GM18870 (cell line): ENCODE data around the gene PCDH19.
"Not testable (repeated sequence)": the region's sequence is repeated elsewhere in the genome, so short reads cannot be mapped to it uniquely, and the experiment has no call there.

Experiments
- ATAC-seq: cut with Tn5 transposase; IDR thresholded peaks from one replicate; pipeline ENCODE4 v1.9.1; 2021; ENCODE audit warnings: moderate library complexity; ENCODE audit not compliant: unreplicated experiment

PCDH19 gene, protein sequence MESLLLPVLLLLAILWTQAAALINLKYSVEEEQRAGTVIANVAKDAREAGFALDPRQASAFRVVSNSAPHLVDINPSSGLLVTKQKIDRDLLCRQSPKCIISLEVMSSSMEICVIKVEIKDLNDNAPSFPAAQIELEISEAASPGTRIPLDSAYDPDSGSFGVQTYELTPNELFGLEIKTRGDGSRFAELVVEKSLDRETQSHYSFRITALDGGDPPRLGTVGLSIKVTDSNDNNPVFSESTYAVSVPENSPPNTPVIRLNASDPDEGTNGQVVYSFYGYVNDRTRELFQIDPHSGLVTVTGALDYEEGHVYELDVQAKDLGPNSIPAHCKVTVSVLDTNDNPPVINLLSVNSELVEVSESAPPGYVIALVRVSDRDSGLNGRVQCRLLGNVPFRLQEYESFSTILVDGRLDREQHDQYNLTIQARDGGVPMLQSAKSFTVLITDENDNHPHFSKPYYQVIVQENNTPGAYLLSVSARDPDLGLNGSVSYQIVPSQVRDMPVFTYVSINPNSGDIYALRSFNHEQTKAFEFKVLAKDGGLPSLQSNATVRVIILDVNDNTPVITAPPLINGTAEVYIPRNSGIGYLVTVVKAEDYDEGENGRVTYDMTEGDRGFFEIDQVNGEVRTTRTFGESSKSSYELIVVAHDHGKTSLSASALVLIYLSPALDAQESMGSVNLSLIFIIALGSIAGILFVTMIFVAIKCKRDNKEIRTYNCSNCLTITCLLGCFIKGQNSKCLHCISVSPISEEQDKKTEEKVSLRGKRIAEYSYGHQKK (N-terminal part only)

DNA sequence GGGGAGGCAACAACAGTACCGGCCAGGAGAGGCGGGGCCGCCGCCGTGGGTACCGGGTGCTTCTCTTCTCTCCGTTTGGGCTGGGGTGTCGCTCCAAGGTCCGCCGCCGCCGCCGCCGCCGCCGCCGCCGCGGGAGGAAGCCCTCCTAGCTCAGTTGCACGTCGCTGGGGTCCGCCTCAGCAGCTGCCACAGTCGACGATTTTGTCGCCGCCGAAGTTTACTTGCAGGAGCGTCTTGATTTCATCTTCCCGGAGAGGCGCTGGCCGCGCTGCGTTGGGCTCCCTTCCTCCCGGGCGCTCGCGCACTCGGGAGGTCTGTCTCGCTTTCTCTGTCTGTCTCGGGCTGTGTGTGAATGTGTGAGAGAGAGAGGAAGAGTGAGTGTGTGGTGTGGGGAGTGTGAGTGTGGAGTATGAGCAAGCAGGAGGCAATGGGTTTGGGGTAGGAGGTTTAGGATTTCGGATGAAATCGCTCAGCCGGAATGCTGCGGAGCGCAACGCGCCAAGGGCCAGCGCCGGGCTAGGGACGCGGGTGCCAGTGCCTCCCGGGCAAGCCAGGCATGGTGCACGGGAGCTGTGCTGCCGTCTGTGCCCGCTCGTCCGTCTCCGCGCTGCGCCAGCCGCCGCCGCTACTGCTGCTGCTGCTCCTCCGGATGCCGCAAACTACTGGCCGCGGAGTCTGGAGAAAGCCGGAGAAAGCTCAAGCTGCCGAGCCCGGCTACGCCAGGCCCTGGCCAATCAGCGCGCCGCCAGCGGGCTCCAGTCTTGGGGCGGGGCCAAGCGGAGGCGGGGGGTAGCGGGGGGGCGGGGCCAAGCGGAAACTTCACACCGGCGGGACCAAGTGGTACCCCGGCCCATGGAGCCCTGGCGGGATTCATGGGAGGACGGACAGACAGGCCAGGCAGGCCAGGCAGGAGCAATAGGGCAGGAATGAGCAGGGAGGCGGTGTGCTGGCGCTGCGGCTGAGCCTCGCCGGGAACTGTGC, at the start of gene PCDH19:
PCDH19 (minus strand) TSS at position 664 of the 981 bp plus-strand sequence. CDS start 1,676 bp downstream, outside the sequence.
- no peak for ATAC-seq

GRCh38 chrX:100449696-100450608, 39.9 kb upstream of the PCDH19 start:
- no peak for ATAC-seq

GRCh38 chrX:100447655-100448397, 37.8 kb upstream of the PCDH19 start:
- no peak for ATAC-seq

- ATAC-seq: no peak
These were observed 35.5 kb upstream of the PCDH19 start for GRCh38 chrX:100445593-100445992.

DNA sequence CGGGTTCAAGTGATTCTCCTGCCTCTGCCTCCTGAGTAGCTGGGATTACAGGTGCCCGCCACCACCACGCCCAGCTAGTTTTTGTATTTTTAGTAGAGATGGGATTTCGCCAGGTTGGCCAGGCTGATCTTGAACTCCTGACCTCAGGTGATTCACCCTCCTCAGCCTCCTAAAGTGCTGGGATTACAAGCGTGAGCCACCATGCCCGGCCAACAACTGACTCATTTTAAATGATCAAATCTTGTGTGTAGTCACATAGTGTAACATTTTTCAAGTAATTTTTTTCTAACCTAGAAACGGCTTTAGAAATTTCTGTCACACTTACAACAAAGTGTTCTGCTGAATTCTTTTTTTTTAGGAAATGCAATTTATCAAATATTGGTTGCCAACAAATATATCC, 31.2 kb upstream of the PCDH19 start:
- ATAC-seq: not testable (repeated sequence)

DNA sequence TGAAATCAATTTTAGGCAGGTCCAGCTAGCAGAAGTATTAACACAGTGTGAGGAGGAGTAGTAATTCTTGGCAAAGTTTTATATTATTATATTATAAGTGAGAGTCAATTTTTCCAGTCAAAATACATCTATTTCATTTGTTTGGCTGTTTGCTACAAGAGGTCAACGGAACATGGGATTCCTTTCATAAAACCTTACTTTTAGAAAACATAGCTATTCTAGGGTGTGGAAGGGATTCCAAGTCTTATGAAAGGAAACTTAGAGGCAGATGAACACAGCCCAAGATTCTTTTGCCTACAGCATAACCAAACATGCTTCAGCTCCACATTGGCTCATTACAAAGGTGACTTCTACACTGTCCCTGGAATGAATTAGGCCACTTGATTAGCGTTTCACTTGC, 29.9 kb upstream of the PCDH19 start:
- no peak for ATAC-seq

GRCh38 chrX:100435726-100436125, 25.7 kb upstream of the PCDH19 start:
- no peak for ATAC-seq

DNA sequence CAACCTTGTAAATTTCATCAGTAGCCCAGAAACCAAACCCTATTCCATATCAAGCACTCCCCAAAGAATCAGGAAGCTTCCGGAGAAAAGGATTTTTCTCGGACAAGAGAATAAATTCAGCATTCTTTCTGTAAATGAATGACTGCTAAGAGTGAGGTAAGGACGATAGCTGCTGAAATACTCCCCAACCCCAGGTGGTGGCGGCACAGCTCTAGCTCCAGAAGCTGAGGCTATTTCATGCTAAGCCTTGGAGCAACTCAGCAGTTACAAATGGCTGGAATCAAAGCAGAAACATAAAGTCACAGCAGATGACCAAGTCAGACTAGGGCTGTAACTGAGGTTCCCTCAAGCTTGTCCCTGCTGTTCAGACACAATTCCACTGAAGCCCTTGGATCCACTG, 13.9 kb upstream of the PCDH19 start:
- no peak for ATAC-seq

GRCh38 chrX:100418556-100418955, 8.5 kb upstream of the PCDH19 start:
- no peak for ATAC-seq

DNA sequence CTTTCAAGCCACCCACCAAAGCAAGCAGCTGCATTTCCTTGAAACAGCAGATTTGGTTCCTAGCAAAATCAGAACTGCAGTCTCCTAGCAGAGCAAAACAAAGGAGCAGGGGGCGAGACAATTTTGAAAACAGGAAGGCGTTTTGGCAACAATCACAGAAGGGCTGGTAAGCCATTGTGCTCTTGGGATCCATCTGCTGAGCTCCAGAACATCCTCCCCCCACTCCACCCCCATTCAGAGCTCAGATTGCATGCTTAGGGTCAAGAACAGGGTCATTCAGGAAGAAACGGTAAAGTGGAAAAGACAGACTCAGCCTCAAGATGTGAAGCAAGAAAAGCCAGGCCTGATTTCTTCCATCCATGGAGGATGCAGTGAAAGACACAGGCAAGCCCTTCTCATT, 7.6 kb upstream of the PCDH19 start:
- no peak for ATAC-seq

DNA sequence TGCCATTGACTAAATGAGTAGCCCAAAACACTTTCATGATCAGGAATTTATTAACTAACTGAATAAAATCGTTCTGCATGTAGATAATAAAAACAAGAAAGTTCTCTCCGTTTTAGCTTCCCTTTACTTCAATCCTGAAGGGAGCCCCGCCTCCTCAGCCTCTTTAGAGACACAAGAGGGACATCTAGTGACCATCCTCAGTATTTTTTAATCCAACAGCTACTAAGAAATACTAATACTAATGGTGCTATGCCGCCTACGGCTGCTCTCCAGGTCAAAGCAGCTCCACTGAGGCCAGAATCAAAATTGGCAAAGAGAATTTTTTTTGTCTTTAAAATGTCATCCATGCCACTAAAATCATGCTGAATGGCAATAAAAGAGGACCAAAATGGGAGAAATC, 3.2 kb upstream of the PCDH19 start:
- peak; percentile 83 for ATAC-seq

DNA sequence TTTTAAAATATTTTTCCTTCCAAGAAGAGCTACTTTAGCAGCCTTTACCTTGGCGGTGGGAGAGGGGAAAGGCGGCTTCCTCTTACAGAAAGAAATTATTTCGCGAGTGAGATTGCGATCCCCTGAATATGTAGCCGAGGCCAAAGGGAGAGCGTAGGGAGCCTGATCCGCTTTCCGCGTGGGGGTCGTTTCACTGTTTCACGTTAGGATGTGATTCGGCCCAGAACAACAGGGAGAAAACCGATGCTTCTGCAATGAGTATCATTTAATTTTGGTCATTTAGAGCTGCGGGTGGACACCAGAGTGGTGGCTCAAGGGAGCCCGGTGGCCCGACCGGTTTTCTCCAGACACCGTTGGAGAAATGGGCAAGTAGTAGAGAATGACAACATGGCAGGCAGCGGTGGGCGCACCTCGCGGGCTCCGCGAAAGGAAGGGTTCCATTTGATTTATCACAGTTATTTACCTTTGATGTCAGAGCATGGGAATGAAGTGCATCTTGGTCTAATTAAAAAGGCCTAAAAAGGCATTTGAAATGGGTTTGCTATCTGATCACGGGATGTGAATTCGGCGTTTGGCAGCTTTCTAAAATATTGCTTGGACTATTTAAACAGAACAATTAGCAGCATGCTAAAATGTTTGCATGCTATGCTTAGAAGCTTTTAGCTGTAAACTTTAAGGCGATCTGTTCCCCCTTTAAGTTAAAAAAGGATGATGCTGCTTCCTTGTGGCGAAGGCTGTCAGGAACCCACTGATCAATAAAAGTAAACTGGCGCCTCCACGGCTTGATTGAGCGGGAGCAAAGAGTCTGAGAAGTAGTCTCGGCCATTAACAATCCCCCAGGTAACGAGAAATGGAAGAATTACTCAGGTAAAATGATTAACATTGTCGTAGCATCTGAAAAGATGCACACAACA, 2.0 kb upstream of the PCDH19 start:
- no peak for ATAC-seq

GRCh38 chrX:100410901-100411801, 1.1 kb upstream of the PCDH19 start:
- no peak for ATAC-seq

DNA sequence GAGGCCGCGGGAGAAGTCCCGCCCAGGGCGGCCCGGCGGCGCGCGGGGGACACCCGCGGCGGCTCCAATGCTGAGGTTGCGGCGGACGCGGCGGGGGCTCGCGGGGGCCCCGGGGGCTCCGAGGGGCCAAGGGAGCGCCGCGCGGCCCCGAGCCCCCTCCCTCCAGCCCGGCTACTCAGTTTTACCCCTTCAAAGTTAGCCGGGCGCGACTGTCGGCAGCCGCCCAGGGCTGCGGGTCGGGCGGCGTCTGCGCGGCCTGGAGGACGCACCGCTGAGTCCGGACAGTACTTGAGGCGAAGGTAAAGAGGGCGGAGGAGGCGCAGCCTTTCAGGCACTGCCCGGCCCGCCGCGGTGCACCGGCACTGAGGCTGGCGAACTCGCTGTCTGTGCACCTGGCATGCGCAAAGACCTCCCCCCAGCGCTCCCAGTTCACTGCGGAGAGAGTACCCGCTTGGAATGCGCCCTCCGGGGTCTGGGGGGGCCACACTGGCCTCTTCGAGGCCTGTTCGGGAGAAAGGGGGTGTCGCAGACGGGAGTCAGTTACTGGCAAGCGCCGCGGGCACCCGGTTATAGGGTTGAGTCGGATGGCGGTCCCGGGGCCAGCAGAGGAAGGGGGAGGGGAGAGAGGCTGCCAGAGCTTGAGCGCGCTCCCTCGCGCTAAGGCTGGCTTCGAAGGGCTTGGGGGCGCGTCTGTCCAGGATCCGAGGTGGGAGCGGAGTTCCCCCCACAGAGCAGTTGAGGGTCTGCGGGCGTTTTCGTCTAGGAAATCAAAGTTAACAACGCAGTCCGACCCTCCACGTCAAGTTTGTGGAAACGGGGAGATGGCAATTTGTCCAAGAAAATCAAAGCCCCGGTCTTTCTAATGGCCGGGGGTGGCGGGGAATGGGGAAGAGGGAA, 1.1 kb downstream of the PCDH19 start:
- ATAC-seq: no peak

DNA sequence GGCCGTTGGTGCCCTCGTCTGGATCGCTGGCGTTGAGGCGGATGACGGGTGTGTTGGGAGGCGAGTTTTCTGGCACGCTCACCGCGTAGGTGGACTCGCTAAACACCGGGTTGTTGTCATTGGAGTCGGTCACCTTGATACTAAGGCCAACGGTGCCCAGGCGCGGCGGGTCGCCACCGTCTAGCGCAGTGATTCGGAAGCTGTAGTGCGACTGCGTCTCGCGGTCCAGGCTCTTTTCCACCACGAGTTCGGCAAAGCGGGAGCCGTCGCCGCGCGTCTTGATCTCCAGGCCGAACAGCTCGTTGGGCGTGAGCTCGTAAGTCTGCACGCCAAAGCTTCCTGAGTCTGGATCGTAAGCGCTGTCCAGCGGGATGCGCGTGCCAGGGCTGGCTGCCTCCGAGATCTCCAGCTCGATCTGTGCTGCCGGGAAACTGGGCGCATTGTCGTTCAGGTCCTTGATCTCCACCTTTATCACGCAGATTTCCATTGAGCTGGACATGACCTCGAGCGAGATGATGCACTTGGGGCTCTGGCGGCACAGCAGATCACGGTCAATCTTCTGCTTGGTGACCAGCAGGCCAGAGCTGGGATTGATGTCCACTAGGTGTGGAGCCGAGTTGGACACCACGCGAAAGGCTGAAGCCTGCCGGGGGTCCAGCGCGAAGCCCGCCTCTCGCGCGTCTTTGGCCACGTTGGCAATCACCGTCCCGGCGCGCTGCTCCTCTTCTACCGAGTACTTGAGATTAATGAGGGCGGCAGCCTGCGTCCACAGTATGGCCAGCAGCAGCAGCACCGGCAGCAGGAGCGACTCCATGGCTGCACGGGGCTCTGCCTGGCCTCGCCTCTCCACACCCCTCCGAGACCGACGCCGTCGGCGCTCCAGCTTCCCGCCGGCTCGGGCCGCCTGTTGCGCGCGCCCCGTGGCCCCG, 2.0 kb downstream of the PCDH19 start:
- ATAC-seq: no peak
